NCI-H82 treated with DMSO at 0.1 percent for 48 hours (cell line): ENCODE data around the gene ATP6V0A4.
"Not testable (repeated sequence)": the region's sequence is repeated elsewhere in the genome, so short reads cannot be mapped to it uniquely, and the experiment has no call there.

Source experiments
- DNase-seq: peaks from one replicate; lab custom pipeline; 2025; ENCODE audit not compliant: unreplicated experiment; lab: John Stamatoyannopoulos, UW

ATP6V0A4 gene

GRCh38 chr7:138752518-138753149, 45.4 kb downstream of the ATP6V0A4 start:
- DNase-seq, result no peak

DNA sequence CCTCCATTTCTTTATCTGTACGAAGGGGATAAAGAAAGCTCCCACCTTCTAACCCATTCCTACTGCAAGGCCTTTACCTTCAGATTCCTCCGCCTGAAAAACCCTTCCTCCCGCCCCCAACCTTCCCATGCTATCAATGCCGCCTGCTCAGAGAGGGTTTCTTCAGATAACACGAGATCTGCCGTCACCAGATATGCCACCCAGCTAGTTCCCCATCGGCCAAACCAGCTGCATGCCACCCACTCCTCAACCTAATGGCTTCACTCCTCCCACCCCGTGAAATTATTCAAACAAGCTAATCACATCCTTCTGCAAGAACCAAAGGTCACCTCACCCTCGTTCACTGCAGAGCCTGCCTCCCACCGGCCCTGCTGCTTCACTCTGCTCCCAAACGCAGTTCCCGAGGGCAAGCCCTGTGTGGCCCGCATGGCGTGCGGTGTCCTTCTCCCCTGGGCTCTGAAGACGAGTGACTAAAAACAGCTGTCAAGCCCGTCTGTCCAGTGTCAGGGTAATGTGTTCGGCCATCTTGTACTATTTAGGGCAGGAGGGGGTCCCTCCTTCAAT, 47.0 kb downstream of the ATP6V0A4 start:
- DNase-seq, result no peak

- DNase-seq, result no peak
Observed at GRCh38 chr7:138750473-138750872, 47.5 kb downstream of the ATP6V0A4 start.

- DNase-seq, result no peak
Observed at GRCh38 chr7:138749960-138750359, 48.0 kb downstream of the ATP6V0A4 start.

DNA sequence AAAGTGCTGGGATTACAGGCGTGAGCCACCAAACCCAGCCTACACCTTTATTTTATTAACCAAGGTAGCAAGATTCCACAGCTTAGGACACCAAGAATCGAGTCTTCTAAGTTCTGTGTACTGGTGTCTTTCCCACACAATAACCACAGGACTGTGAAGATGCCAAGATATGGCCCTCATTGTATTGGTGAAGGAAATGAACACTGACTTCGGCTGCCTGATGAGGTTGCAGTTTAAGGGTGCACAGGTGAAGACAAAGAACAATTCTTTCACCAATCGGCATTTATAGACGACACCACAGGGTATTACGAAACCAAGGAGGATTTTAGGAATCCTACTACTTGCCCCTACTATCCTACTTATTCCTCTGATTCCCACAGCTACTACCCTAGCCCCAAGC, 49.3 kb downstream of the ATP6V0A4 start:
- no peak for DNase-seq

DNA sequence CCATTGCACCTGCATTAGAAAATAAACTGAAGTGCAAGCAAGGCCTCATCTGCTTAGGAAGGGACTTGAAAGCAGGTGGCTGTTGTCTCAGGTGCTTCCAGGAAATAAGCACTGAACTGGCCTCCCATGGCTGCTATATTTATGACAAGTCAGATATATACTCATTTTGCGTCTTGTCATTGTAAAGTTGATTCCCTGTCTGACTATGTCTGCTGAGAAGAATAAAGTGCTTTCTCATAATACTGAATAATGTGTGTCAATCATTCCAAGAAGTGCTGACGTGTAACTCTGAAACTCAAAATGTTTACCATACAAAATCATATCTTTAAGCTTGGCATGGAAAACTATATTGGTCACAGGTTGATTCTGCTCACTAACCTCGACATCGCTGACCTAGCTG, 51.9 kb downstream of the ATP6V0A4 start:
- DNase-seq, result no peak

- no peak for DNase-seq
Observed at GRCh38 chr7:138745189-138745588, 52.8 kb downstream of the ATP6V0A4 start.

- DNase-seq, result no peak
Observed at GRCh38 chr7:138741453-138741735, 56.6 kb downstream of the ATP6V0A4 start.

DNA sequence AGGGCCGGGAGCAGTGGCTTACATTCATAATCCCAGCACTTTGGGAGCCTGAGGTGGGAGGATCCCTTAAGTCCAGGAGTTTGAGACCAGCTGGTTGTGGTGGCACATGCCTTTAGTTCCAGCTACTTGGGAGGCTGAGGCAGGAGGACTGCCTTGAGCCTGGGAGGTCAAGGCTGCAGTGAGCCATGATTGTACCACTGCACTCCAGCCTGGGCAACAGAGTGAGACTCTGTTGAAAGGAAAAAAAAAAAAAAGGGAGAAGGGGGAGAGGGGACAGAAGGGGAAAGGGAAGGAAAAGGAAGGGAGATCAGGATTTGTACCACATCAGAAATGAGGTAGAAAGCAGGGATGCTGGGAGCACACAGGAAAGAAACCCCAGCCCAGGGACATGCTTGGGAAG, 58.1 kb downstream of the ATP6V0A4 start:
- DNase-seq, result no peak

DNA sequence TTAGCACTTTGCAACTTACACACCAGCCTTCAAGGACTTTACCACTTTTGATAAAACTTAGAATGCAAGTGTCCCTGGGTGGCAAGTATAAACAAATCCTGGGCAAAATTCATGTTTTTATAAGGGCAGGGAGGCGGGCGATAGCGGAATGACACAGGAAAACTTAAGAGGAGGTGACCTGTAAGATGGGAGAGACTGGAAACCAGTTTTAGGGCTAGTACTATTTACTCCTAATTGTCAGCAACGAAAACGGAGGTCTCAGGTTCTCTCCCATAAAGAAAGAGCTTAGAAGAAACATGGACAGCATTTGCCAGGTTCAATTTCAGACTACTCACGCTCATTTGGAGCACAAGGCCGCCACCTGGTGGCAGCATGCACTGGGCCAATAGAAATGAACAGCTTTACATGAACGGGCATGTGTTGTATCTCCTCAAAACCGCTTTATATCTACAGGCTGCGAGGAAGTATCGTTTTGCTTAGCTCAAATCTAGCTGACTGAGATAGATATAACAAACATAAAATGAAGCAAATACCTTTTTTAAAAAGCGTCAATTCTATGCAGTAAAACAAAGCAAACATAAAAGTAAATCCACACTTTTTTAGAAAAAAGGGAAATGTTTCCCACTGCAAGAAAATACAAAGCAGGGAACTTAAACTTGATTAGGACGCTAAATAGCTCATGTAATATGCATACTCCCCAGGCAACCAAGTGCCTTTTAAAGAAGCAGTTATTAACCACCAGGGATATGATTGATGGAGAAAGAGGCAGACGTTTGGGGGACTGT, 59.3 kb downstream of the ATP6V0A4 start:
- peak; percentile 88 for DNase-seq

- no peak for DNase-seq
Observed at GRCh38 chr7:138738114-138738513, 59.9 kb downstream of the ATP6V0A4 start.

DNA sequence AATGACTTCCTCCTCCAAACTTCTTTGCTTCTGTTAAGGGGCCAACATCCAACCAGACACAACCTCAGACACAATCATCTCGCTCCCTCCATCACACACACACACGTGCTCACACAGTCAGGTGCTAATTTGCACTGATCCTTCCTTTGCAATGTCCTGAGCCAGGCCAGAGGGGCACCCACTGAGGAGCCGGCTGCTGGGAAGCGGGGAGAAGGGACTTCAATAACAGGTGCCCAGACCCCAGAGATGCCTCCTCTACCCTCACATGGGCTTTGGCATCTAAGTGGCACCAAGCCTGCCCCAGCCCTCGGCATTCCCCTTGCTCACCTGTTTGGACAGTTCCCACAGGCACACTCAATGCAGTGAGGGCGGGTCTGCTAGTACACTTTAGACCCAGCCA, 62.6 kb downstream of the ATP6V0A4 start:
- no peak for DNase-seq

DNA sequence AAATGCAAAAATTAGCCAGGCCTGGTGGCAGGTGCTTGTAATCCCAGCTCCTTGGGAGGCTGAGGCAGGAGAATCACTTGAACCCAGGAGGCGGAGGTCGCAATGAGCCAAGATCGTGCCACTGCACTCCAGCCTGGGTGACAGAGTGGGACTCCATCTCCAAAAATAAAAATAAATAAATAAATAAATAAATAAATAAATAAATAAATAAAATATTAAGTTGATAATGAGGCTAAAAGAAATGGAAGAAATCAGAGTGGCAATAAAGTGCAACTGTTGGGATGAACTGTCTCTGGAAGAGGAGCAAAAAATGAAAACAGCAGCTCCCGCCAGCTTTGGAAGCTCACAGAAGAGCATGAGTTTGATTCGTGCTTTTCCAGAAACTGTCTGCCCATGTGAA, 66.3 kb downstream of the ATP6V0A4 start:
- not testable (repeated sequence) for DNase-seq

DNA sequence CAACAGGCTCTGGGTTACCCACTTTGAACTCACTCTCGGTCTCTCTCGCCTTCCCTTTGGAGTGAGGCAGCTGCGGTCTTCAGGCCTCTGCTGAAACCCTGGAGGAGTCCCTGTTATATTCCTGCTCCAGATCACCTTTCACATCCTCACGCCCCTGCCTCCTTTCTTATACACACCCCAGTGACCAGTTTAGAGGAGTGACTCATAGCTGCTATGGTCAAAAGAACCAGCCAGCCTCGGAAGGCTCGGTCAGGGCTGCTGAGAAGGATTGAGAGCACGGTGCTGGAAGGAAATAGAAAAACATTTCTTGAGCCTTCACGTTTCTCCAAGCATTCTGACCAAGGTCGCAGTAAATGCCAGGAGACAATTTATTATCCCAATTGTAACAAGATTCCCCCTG, 68.6 kb downstream of the ATP6V0A4 start:
- no peak for DNase-seq

GRCh38 chr7:138727336-138728099, 70.5 kb downstream of the ATP6V0A4 start:
- peak; percentile 83 for DNase-seq

DNA sequence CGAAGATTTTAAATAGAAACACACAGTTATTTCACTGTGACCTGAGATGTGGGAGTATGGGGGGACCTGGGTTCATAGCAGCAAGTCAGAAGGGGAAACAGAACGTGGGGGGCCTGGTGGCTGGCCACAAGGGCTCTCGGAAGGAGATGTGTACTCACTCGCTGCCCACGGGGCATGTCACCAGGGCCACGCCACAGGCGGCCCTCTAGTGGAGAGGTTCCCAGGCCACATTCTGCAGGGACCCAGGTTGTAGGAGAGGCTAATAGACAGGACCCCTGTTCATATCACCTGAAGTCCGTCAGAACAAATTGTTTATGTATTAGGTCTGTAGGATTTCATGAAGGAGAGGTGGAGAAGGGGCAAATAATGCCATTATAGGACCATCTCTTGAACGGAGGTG, 71.7 kb downstream of the ATP6V0A4 start:
- no peak for DNase-seq

- DNase-seq, result no peak
Observed at GRCh38 chr7:138720286-138720685, 77.7 kb downstream of the ATP6V0A4 start.

DNA sequence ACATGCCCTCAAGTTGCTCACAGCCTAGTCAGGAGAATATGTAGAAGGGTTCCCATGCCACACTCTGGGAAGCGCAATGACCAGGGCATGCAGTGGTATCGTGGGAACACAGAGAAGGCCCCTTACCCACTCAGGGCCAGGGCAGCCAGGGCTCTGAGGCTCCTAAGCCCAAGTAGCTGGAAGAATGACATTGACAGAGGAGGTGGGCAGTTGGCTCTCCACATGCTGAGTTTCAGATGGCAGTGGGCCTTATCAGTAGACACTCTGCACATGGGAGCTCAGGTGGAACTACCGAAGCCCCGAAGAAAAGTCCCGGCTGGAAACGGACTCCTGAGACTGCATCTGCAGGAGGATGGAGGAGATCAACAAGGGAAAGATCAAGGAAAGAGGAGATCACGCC, 81.1 kb downstream of the ATP6V0A4 start:
- DNase-seq, result no peak

DNA sequence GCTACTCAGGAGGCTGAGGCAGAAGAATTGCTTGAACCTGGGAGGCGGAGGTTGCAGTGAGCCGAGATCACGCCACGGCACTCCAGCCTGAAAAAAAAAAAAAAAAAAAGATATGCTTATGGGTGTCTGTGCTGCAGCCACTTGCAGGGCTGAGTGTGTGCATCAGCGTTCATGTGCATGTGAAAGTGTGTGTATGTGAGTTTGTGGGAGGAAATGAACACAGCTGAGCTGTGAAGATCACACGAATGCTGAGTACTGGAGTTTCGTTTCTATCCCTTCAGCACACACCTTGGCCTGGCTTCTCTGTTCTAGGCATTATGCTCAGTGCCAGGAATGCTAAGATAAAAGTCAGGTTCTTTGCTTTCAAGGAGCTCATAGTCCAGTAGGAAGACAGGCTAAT, 84.8 kb downstream of the ATP6V0A4 start:
- no peak for DNase-seq

DNA sequence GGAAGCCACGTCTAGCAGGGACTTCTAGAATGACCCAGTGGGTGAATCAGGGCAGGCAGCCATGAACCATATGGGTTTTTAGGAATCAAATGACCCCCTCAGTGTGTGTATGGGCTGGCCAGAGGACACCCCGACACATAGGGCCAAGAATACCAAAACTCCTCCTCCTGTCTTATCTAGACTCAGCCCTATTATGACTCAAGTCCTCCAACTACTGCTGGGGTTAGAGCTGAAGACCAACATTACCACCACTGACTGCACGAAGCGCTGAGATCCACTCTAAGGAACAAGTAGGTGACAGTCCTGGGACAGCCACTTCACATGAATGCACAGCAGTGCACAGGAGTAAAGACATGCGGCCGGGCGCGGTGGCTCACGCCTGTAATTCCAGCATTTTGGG, 85.3 kb downstream of the ATP6V0A4 start:
- DNase-seq, result no peak

- no peak for DNase-seq
Observed at GRCh38 chr7:138710536-138711385, 87.2 kb downstream of the ATP6V0A4 start.
